B cell (primary cell): Measurements from ENCODE around the gene AP1M1.

Experiments
- EZH2 ChIP-seq: IDR thresholded peaks from 2 replicates; pipeline ENCODE4 v1.6.1; 2012; ENCODE audit warnings: borderline replicate concordance, low read depth, mild to moderate bottlenecking, moderate library complexity, low read length; ENCODE audit not compliant: insufficient read depth, poor library complexity, severe bottlenecking
- TF ChIP-seq, protein P1 (sequence below): fragments of 200-600 bp; IDR thresholded peaks from one replicate; pipeline ENCODE4 v1.8.0; 2022; ENCODE audit warnings: antibody characterized with exemption, mild to moderate bottlenecking

DNA sequence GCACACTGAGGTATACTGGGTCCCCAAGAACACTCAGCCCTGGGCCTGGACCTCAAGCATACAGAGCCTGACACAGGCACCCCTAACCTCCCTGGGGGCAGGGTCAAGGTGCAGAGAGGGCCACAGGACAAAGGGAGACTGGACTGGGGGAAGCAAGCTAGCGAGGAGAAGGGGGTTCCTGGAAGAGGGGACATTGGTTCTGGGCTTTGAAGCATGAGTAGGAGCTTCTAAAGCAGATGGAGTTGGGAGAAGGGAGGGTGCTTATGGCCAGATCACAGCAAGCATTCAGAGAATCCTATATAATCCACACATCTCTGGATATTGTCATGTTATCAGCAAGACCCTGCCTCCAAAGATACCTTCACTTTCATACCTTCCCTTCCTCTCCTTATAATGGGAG is 27.6 kb upstream of the AP1M1 start:
- TF ChIP-seq, protein P1, sequence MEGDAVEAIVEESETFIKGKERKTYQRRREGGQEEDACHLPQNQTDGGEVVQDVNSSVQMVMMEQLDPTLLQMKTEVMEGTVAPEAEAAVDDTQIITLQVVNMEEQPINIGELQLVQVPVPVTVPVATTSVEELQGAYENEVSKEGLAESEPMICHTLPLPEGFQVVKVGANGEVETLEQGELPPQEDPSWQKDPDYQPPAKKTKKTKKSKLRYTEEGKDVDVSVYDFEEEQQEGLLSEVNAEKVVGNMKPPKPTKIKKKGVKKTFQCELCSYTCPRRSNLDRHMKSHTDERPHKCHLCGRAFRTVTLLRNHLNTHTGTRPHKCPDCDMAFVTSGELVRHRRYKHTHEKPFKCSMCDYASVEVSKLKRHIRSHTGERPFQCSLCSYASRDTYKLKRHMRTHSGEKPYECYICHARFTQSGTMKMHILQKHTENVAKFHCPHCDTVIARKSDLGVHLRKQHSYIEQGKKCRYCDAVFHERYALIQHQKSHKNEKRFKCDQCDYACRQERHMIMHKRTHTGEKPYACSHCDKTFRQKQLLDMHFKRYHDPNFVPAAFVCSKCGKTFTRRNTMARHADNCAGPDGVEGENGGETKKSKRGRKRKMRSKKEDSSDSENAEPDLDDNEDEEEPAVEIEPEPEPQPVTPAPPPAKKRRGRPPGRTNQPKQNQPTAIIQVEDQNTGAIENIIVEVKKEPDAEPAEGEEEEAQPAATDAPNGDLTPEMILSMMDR: no peak
- TF ChIP-seq EZH2: no peak
